ENCODE measurements around the gene STOML1. TPM values are rescaled to one million over a fixed set of nuclear protein-coding genes. Genes with fewer than 3 reads are reported as not detected.

The STOML1 gene, protein sequence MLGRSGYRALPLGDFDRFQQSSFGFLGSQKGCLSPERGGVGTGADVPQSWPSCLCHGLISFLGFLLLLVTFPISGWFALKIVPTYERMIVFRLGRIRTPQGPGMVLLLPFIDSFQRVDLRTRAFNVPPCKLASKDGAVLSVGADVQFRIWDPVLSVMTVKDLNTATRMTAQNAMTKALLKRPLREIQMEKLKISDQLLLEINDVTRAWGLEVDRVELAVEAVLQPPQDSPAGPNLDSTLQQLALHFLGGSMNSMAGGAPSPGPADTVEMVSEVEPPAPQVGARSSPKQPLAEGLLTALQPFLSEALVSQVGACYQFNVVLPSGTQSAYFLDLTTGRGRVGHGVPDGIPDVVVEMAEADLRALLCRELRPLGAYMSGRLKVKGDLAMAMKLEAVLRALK
- 22.6 and 32.2 TPM in 2 replicates for total RNA-seq

DNA sequence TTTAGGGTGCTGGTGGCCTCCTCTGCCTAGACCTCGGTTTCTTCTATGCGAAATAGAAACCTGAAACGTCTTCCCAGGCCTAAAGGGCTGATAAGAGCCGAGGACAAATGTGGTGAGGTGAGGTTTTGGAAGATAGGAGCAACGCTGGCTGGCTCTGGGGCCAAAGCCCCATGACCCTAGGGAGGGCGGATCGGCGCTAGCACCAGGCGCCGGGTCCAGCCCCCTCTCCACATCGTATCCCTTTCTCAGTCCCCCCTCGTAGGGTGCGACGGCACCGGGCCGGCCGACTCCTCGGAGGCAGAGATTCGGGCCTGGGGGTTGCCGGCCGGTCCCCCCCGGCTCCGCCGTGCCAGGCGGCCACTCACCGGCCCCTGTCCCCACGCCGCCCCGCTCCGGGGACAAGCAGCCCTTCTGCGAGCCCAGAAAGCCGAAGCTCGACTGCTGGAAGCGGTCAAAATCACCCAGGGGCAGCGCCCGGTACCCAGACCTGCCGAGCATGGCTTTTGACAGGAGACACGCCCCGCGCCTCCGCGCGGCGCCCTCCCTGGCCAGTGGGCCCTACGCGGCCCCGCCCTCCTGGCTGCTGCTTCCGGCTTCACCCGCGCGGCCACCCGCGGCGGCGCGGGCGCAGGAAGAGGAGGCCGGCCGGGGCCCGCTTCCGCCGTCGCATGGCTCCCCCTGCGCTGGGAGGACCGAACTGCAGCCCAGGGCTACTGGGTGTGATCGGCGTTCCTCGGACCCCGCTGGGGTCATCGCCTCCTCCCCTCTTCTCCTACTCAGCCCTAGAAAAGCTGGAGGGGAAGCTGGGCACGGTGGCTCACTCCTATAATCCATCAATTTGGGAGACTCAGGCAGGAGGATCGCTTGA, at the start of gene STOML1:
Gene STOML1 (minus strand): TSS at position 570 of the 868 bp plus-strand sequence. CDS start 72 bp downstream, at position 498.

DNA sequence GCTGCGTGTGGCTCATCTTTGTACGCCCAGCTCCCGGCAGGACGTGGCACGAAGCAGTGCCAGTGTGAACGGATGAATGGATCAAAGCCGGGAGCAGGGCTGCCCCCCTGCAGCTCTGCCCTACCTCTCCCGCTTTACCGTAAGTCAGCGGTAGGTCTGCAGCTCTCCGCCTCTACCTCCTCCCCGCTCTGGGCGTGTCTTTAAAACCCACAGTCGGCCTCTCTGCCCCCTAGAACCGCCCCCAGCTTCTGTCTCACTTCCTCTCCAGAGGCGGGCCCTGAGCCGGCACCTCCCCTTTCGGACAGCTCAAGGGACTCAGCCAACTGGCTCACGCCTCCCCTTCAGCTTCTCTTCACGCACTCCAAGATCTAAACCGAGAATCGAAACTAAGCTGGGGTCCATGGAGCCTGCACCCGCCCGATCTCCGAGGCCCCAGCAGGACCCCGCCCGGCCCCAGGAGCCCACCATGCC, 2.4 kb upstream of the STOML1 start, which contains the start of gene PML:
Gene PML (plus strand): TSS at position 304 of the 471 bp plus-strand sequence. CDS start 97 bp downstream, at position 401.

Other genes with a start within 250 kb of the STOML1 start
- gene INSYN1, start 238.9 kb downstream of the STOML1 start, total RNA-seq: 3.6 and 6.1 TPM in 2 replicates
- not detected in 2 replicates for gene TBC1D21, start 118.7 kb downstream of the STOML1 start, total RNA-seq
- 342 and 434 TPM in 2 replicates for gene LOXL1, start 65.8 kb downstream of the STOML1 start, total RNA-seq
- gene PML, start 2.4 kb upstream of the STOML1 start, total RNA-seq: 123 and 146 TPM in 2 replicates
- gene GOLGA6A, start 90.3 kb upstream of the STOML1 start, total RNA-seq: not detected in 2 replicates
- gene ISLR2, start 138.3 kb upstream of the STOML1 start, total RNA-seq: 0.73 TPM in 1 of 2 replicates, not detected in the other
- gene ISLR, start 181.4 kb upstream of the STOML1 start, total RNA-seq: 194 and 325 TPM in 2 replicates
- 1.1 and 5.2 TPM in 2 replicates for gene STRA6, start 210.5 kb upstream of the STOML1 start, total RNA-seq
- not detected in 2 replicates for gene CCDC33, start 244.0 kb upstream of the STOML1 start, total RNA-seq

All from hair follicle dermal papilla cell (primary cell).